Suppressor macrophage treated with lipopolysaccharide for 1 hour (primary cell): Measurements from ENCODE around the gene CFAP20DC.
A peak's percentile ranks its signal among the peaks of the same experiment; 100 is the strongest.
"Not testable (repeated sequence)": the region's sequence is repeated elsewhere in the genome, so short reads cannot be mapped to it uniquely, and the experiment has no call there.

Experiments
- DNase-seq, 3 donors: peaks; one replicate each; pipeline ENCODE4 v3.0.0-alpha.2; 2020 to 2022

The CFAP20DC gene

DNA sequence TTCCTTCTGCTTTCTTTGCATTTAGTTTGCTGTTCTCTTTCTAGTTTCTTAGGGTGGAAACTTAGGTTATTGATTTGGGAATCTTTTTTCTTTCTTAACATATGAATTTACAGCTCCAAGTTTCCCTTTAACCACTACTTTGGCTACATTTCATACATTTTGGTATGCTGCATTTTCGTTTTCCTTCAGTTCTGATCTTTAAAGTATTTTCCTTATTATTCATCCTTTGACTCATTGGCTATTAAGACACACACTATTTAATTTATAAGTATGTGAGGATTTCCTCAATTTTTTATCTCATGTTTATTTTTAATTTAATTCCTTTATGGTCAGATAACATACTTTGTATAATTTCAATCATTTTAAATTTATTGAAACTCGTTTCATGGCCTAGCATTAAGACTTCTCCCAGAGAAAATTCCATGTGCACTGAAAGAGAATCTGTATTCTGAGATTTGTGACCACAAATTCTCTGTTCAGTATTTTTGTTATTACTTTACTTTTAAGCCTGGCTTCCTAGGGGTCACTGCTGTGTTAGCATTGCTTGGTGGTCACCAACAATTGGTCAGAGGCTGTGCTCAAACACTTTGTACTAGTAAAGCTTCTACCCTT lies 87.7 kb downstream of the CFAP20DC start:
- DNase-seq = no peak

GRCh38 chr3:58955308-58955707 lies 94.5 kb downstream of the CFAP20DC start:
- no peak for DNase-seq

GRCh38 chr3:58953288-58953687 lies 96.5 kb downstream of the CFAP20DC start:
- no peak for DNase-seq

DNA sequence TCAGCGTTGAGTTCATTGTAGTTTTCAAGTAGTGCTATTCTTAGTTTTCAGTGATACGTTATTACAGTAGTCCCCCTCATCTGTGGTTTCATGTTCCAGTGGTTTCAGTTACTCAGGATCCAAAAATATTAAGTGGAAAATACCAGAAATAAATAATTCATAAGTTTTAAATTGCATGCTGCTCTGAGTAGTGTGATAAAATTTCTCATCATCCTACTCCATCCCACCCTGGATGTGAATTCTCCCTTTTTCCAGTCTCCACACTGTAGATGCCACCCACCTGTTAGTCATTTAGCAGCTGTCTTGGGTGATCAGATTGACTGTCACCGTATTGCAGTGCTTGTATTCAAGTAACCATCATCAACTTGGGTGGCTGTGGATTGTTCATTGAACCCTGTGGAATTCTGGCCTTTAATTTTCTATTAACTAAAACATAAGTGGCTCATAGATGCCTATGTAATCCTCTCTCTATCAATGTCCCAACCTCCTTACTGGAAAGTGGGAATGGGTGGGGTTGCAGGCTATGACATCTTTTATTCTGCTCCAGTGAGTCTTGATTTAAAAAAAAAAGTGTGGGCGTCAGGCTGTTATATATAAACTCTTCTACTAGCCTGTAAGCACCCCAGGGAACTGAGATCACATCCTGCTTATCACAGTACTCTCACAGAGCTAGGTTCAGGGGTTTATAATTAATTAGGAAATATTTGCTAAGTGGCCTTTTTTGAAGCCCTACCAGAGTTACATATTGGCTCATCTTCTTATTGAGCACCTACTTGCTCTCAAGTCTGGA lies 97.5 kb downstream of the CFAP20DC start:
- DNase-seq = no peak

- no peak for DNase-seq
Measured at GRCh38 chr3:58948018-58948417, 101.8 kb downstream of the CFAP20DC start.

DNA sequence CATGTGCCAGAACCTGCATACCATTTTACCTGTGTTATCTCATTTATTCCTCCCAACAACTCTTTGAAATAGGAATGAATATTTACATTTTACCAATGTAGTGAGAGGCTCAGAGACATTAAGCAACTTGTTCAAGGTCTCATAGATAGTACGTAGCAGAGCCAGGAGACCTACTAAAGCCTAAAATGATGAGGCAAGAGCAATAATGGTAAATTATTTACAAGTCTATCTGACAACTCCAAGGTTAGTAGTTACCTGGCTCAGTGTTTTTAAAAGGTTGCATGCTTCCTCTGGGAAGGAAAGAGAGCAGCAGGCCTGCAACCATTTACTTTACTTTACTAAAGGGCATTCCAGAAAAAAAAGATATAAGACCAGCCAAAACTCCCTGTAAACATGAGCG lies 103.0 kb downstream of the CFAP20DC start:
- no peak for DNase-seq

GRCh38 chr3:58938057-58938456 lies 111.8 kb downstream of the CFAP20DC start:
- DNase-seq = no peak

DNA sequence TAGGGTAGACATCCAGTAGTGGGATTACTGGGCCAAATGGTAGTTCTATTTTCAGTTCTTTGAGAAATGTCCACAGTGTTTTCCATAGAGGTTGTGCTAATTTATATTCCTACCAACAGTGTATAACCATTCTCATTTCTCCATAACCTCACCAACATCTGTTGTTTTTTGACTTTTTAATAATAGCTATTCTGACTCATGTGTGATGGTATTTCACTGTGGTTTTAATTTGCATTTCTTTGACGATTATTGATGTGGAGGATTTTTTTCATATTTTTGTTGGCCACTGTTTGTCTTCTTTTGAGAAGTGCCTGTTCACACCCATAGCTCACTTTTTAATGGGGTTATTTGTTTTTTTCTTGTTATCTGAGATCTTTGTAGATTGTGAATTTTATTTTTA lies 125.2 kb downstream of the CFAP20DC start:
- DNase-seq = no peak

GRCh38 chr3:58900386-58900785 lies 149.4 kb downstream of the CFAP20DC start:
- no peak for DNase-seq

DNA sequence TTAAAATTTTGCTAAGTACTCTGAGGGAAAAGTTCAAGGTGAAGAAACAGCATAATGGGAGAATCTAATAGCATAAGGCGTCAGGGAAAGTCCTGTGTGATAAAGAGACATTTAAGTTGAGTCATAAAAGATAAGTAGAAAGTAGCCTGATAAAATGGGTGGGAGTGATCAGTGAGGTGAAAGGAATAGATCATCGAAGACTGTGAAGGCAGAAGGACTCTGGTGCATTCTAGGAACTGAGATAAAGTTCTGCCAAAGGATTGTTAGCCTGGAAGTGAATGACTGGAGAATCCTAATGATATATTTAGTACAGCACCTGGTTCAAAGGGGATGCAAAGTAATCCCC lies 149.9 kb downstream of the CFAP20DC start:
- no peak for DNase-seq

DNA sequence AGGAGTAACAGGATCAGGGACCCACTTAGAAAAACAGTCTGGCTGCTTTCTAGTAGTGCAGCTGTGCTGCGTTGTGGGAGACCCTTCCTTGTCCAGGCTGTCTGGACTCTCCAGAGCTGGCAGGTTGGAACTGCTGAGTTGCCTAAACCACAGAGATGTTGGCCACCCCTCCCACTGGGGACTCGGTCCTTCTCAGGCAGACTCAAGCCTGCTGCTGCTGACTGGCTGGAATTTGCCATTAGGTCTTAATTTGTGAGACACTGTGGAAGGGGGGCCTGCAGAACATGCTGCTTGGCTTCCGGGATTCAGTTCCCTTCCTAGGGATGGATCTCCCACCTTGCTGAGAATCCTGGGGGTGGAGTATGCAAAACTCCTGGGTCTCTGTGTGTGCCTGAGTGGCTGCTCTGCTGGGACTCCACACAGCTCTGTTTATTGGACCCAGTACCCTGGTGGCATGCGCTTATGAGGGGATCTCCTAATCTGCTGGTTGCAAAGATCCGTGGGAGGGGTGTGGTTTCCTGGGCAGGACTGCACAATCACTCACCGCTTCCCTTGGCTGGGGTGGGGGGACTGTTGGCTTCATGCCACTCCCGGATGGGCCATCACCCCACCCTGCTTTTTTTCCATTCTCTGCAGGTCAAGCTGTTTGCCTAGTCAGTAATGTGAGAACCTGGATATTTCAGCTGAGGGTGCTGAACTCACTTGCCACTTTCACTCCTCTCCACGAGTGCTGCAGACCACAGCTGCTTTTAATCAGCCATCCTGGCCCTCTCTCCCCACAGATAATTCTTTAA lies 150.5 kb downstream of the CFAP20DC start:
- peak; percentile 44 to 60 (median 53) for DNase-seq

DNA sequence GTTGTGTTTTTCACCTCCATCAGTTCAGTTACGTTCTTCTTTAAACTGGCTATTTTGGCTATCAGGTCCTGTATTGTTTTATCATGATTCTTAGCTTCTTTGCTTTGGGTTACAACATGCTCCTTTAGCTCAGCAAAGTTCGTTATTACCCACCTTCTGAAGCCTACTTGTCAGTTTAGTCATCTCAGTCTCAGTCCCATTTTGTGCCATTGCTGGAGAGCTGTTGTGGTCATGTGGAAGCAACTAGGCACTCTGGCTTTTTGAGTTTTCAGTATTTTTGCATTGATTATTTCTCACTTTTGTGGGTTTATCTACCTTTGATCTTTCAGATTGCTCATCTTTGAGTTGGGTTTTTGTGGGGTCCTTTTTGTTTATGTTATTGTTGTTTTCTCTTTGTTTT lies 151.3 kb downstream of the CFAP20DC start:
- DNase-seq = no peak

GRCh38 chr3:58897646-58898045 lies 152.2 kb downstream of the CFAP20DC start:
- DNase-seq = no peak

DNA sequence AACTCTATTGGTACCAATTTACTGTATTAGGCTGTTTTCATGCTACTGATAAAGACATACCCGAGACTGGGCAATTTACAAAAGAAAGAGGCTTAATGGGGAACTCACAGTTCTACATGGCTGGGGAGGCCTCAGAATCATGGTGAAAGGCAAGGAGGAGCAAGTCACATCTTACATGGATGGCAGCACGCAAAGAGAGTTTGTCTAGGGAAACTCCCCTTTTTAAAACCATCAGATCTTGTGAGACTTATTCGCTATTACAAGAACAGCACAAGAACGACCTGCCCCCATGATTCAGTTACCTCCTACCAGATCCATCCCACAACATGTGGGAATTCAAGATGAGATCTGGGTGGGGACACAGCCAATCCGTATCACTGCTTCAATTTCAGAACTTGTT lies 154.1 kb downstream of the CFAP20DC start:
- not testable (repeated sequence) for DNase-seq

DNA sequence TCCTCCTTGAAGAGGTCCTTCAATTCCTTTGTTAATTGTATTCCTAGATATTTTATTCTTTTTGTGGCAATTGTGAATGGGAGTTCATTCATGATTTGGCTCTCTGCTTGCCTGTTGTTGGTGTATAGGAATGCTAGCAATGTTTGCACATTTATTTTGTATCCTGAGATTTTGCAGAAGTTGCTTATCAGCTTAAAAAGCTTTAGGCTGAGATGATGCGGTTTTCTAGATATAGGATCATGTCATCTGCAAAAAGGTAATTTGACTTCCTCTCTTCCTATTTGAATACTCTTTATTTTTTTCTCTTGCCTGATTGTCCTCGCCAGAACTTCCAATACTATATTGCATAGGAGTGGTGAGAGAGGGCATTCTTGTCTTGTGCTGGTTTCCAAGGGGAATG lies 157.3 kb downstream of the CFAP20DC start:
- not testable (repeated sequence) for DNase-seq

GRCh38 chr3:58888087-58888486 lies 161.7 kb downstream of the CFAP20DC start:
- no peak for DNase-seq

DNA sequence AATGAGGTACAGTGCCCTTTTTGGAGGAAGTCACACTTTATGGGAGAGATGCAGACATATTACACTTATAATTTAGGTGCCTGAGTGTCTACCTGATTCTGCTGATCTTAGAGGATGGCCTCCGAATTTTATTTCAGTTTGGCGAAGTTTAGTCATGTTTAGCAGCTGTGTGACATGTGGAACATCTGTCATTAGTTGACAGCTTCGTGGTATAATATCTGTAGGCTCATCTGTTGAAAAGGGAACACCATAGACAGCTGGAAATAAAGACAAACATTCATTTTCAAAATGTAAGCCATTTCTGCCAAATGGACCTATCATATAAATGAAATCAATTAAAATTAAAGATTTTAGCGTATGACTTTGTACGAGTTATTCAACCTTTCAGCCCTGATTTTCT lies 165.4 kb downstream of the CFAP20DC start:
- DNase-seq = no peak

GRCh38 chr3:58880182-58880581 lies 169.6 kb downstream of the CFAP20DC start:
- no peak for DNase-seq

GRCh38 chr3:58874795-58875194 lies 175.0 kb downstream of the CFAP20DC start:
- peak in 2 of 3 donors; percentile 34 to 46 for DNase-seq

DNA sequence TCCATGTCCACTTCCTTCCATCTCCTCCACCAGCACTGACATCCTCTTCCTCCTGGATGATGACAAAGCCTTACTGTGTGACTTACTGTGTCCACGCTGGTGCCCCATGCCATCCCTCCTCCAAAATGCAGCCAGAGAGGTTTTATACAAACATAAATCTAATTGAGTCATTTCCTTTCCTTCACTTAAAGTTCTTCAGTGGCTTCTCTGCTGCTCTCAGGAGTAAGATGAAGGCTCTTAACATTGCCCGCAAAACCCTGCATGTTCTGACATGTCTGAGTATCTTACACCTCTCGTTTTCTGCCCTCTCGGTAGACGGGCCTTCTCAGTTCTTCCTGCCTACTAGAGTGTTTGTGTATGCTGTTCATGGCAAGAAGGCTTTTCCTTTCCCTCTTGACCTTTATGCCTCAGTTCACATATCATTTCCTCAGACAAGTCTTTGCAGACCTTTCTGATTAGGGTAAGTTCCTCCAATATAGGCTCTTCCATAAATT lies 175.5 kb downstream of the CFAP20DC start:
- DNase-seq = no peak

GRCh38 chr3:58868097-58868779 lies 181.6 kb downstream of the CFAP20DC start:
- DNase-seq = peak; percentile 18 to 57 (median 49)

DNA sequence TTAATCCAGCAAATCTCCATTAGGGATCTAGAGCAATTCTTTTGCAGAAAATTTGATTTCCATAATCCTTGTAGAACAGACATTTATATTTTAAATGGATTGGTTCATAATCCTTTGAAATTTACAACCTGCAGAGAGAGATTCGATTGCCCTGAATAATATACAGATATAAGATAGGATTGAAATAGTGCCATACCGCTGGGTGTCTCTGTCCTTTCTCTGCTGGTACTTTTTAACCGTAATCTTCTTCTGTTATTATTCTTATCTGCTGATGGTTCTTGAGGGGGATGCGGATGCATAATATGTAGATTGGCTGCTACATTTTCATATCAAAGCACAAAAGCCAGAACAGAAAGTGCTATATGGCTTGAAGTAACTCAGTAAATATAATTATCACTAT lies 182.2 kb downstream of the CFAP20DC start:
- no peak for DNase-seq

GRCh38 chr3:58866079-58866478 lies 183.7 kb downstream of the CFAP20DC start:
- no peak for DNase-seq
